Suprapubic skin (tissue), 3 donors: ENCODE data around the gene IGLON5.

Experiments used
- CTCF ChIP-seq, 2 donors: fragments of 200-600 bp in 1 of 2; fragments of 450-650 bp in 1 of 2; sonication (generic) in 1 of 2; IDR thresholded peaks; one replicate each; pipeline ENCODE4 v1.5.1; 2016 to 2019; ENCODE audit warnings: antibody characterized with exemption in 2 of 2, mild to moderate bottlenecking in 1 of 2, moderate library complexity in 1 of 2
- POLR2AphosphoS5 ChIP-seq, 3 donors: sonication (generic); formaldehyde crosslinking; IDR thresholded peaks; one replicate each; pipeline ENCODE4 v1.6.1; 2017; ENCODE audit warnings: antibody characterized with exemption in 3 of 3

DNA sequence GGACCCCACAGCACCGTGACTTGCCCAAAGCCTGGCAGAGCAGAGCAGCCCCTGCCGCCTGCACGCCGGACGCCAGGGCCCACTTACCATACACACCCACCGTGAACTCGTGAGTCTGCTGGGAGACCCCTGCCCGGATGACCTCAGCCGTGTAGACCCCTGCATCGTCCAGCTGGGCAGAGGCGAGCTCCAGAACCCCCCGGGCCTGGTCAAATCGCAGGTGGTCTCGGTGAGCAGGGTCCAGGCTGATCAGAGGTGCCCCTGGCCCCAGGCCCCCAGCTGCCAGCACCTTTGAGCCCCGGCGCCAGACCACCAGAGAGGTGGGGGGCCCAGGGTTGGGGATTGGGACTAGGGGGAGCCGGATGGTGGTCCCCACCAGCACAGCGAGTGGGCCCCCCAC is 29.6 kb downstream of the IGLON5 start:
- TF ChIP-seq CTCF (IDR thresholded peaks at IDR 0.05) = no peak
- no peak for TF ChIP-seq POLR2AphosphoS5 (IDR thresholded peaks at IDR 0.05)
